Measurements from ENCODE around the gene NFASC.

The NFASC gene

DNA sequence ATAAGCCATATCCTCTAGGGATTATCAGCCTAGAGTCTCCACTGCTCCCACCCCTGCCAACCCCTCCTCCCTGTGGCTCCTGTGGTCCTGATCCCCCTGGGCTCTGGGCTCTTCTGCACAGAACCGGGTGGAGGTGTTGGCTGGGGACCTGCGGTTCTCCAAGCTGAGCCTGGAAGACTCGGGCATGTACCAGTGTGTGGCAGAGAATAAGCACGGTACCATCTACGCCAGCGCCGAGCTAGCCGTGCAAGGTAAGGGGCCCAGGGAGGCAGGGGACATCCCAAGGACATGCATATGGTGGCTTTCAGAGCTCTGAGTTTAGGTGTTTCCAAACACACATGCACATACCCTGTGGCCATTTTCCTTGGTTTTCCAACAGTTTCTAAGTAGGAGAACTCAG, 191.7 kb downstream of the NFASC start:
- Histone ChIP-seq H3K9ac (ENCODE audit: low read length) (no peak overlapping the region), H3K27ac (ENCODE audit: low read length) (no peak overlapping the region), H3K36me3 (ENCODE audit: control insufficient read depth, low read depth, low read length) (no peaks in the 10 kb centered on the region), H3K27me3 (ENCODE audit: control insufficient read depth, insufficient read depth, low read length) (no peaks in the 10 kb centered on the region), H3K4me1 (ENCODE audit: control insufficient read depth, low read depth, low read length) (peaks cover 3% of the 10 kb centered on the region), H3K4me3 (ENCODE audit: low read length) (no peak overlapping the region), H3K9me3 (ENCODE audit: control insufficient read depth, low read depth, low read length) (no peaks in the 10 kb centered on the region)

GRCh38 chr1:205062895-205063294, 192.2 kb downstream of the NFASC start:
- Histone ChIP-seq H3K36me3 (ENCODE audit: control insufficient read depth, low read depth, low read length) (no peaks in the 10 kb centered on the region), H3K27ac (ENCODE audit: low read length) (no peak overlapping the region), H3K4me1 (ENCODE audit: control insufficient read depth, low read depth, low read length) (peaks cover 3% of the 10 kb centered on the region), H3K4me3 (ENCODE audit: low read length) (no peak overlapping the region), H3K27me3 (ENCODE audit: control insufficient read depth, insufficient read depth, low read length) (no peaks in the 10 kb centered on the region), H3K9me3 (ENCODE audit: control insufficient read depth, low read depth, low read length) (no peaks in the 10 kb centered on the region), H3K9ac (ENCODE audit: low read length) (no peak overlapping the region)

DNA sequence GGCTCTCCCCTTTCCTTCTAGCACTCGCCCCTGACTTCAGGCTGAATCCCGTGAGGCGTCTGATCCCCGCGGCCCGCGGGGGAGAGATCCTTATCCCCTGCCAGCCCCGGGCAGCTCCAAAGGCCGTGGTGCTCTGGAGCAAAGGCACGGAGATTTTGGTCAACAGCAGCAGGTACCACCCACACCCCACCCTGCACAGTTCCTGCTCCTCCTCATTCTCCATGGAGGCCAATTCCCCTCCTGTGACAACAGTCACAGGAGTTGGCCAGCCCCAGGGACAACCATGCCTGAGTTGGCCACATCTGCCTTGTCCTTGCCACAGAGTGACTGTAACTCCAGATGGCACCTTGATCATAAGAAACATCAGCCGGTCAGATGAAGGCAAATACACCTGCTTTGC, 193.6 kb downstream of the NFASC start:
- Histone ChIP-seq H3K9ac (ENCODE audit: low read length) (no peak overlapping the region), H3K27ac (ENCODE audit: low read length) (no peak overlapping the region), H3K36me3 (ENCODE audit: control insufficient read depth, low read depth, low read length) (no peaks in the 10 kb centered on the region), H3K9me3 (ENCODE audit: control insufficient read depth, low read depth, low read length) (no peaks in the 10 kb centered on the region), H3K4me3 (ENCODE audit: low read length) (no peak overlapping the region), H3K4me1 (ENCODE audit: control insufficient read depth, low read depth, low read length) (peaks cover 3% of the 10 kb centered on the region), H3K27me3 (ENCODE audit: control insufficient read depth, insufficient read depth, low read length) (no peaks in the 10 kb centered on the region)

- Histone ChIP-seq H3K9ac (ENCODE audit: low read length) (no peak overlapping the region), H3K9me3 (ENCODE audit: control insufficient read depth, low read depth, low read length) (no peaks in the 10 kb centered on the region), H3K27ac (ENCODE audit: low read length) (no peak overlapping the region), H3K4me3 (ENCODE audit: low read length) (no peak overlapping the region), H3K36me3 (ENCODE audit: control insufficient read depth, low read depth, low read length) (no peaks in the 10 kb centered on the region), H3K4me1 (ENCODE audit: control insufficient read depth, low read depth, low read length) (peaks cover 3% of the 10 kb centered on the region), H3K27me3 (ENCODE audit: control insufficient read depth, insufficient read depth, low read length) (no peaks in the 10 kb centered on the region)
Observed at GRCh38 chr1:205064741-205065316, 194.2 kb downstream of the NFASC start.

- Histone ChIP-seq H3K27ac (ENCODE audit: low read length) (no peak overlapping the region), H3K9me3 (ENCODE audit: control insufficient read depth, low read depth, low read length) (no peaks in the 10 kb centered on the region), H3K9ac (ENCODE audit: low read length) (no peak overlapping the region), H3K27me3 (ENCODE audit: control insufficient read depth, insufficient read depth, low read length) (no peaks in the 10 kb centered on the region), H3K4me3 (ENCODE audit: low read length) (no peak overlapping the region), H3K4me1 (ENCODE audit: control insufficient read depth, low read depth, low read length) (peaks cover 3% of the 10 kb centered on the region), H3K36me3 (ENCODE audit: control insufficient read depth, low read depth, low read length) (no peaks in the 10 kb centered on the region)
Observed at GRCh38 chr1:205065666-205066065, 195.0 kb downstream of the NFASC start.

- no peak overlapping the region for H3K4me3 ChIP-seq (ENCODE audit: low read length)
- H3K9ac ChIP-seq (ENCODE audit: low read length): no peak overlapping the region
- no peaks in the 10 kb centered on the region for H3K36me3 ChIP-seq (ENCODE audit: control insufficient read depth, low read depth, low read length)
- no peaks in the 10 kb centered on the region for H3K9me3 ChIP-seq (ENCODE audit: control insufficient read depth, low read depth, low read length)
- no peaks in the 10 kb centered on the region for H3K27me3 ChIP-seq (ENCODE audit: control insufficient read depth, insufficient read depth, low read length)
- peaks cover 3% of the 10 kb centered on the region for H3K4me1 ChIP-seq (ENCODE audit: control insufficient read depth, low read depth, low read length)
- no peak overlapping the region for H3K27ac ChIP-seq (ENCODE audit: low read length)
Observed at GRCh38 chr1:205066141-205066818, 195.6 kb downstream of the NFASC start.

DNA sequence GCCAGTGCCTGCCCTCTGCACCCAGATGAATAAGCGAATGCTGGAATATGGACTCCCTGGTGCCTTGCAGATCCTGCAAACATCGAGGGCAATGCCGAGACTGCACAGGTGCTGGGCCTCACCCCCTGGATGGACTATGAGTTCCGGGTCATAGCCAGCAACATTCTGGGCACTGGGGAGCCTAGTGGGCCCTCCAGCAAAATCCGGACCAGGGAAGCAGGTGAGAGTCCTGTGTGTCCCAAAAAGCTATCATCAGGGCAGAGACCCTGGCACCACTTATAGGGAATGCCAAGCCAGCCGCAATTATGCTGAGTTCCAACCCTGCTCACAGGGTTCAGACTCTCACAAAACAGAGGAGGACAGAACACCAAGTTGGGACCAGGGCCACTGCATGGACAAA, 196.4 kb downstream of the NFASC start:
- H3K4me1 ChIP-seq (ENCODE audit: control insufficient read depth, low read depth, low read length): peaks cover under 1% of the 10 kb centered on the region
- no peaks in the 10 kb centered on the region for H3K36me3 ChIP-seq (ENCODE audit: control insufficient read depth, low read depth, low read length)
- no peaks in the 10 kb centered on the region for H3K27me3 ChIP-seq (ENCODE audit: control insufficient read depth, insufficient read depth, low read length)
- H3K9ac ChIP-seq (ENCODE audit: low read length): no peak overlapping the region
- H3K9me3 ChIP-seq (ENCODE audit: control insufficient read depth, low read depth, low read length): no peaks in the 10 kb centered on the region
- no peak overlapping the region for H3K4me3 ChIP-seq (ENCODE audit: low read length)
- H3K27ac ChIP-seq (ENCODE audit: low read length): no peak overlapping the region

DNA sequence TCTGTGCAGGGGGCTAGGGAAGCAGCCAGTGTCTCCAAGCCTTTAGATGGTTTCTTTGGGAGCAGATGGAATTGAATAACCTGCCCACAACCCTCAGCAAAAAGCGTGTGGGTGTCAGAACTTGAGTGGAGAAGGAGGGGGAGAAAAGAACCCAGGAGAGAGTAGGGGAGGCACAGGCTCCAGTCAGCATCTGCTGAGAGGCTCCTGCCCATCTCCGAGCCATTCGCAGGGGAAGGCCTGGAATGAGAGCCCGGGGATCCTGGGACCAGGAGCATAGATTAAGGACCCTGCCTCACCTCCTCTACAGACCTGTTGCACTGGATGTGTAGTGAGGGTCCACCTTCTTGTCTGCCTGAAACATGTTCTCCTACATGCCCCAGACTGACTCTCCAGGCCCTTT, 197.3 kb downstream of the NFASC start:
- no peak overlapping the region for H3K4me3 ChIP-seq (ENCODE audit: low read length)
- no peak overlapping the region for H3K27ac ChIP-seq (ENCODE audit: low read length)
- H3K9me3 ChIP-seq (ENCODE audit: control insufficient read depth, low read depth, low read length): no peaks in the 10 kb centered on the region
- H3K36me3 ChIP-seq (ENCODE audit: control insufficient read depth, low read depth, low read length): no peaks in the 10 kb centered on the region
- H3K4me1 ChIP-seq (ENCODE audit: control insufficient read depth, low read depth, low read length): no peaks in the 10 kb centered on the region
- no peaks in the 10 kb centered on the region for H3K27me3 ChIP-seq (ENCODE audit: control insufficient read depth, insufficient read depth, low read length)
- no peak overlapping the region for H3K9ac ChIP-seq (ENCODE audit: low read length)

- H3K4me3 ChIP-seq (ENCODE audit: low read length): no peak overlapping the region
- H3K9me3 ChIP-seq (ENCODE audit: control insufficient read depth, low read depth, low read length): no peaks in the 10 kb centered on the region
- no peaks in the 10 kb centered on the region for H3K27me3 ChIP-seq (ENCODE audit: control insufficient read depth, insufficient read depth, low read length)
- no peaks in the 10 kb centered on the region for H3K4me1 ChIP-seq (ENCODE audit: control insufficient read depth, low read depth, low read length)
- no peaks in the 10 kb centered on the region for H3K36me3 ChIP-seq (ENCODE audit: control insufficient read depth, low read depth, low read length)
- H3K9ac ChIP-seq (ENCODE audit: low read length): no peak overlapping the region
- no peak overlapping the region for H3K27ac ChIP-seq (ENCODE audit: low read length)
Observed at GRCh38 chr1:205068457-205069040, 197.9 kb downstream of the NFASC start.

- no peak overlapping the region for H3K4me3 ChIP-seq (ENCODE audit: low read length)
- H3K4me1 ChIP-seq (ENCODE audit: control insufficient read depth, low read depth, low read length): no peaks in the 10 kb centered on the region
- H3K9me3 ChIP-seq (ENCODE audit: control insufficient read depth, low read depth, low read length): no peaks in the 10 kb centered on the region
- H3K9ac ChIP-seq (ENCODE audit: low read length): no peak overlapping the region
- no peak overlapping the region for H3K27ac ChIP-seq (ENCODE audit: low read length)
- H3K36me3 ChIP-seq (ENCODE audit: control insufficient read depth, low read depth, low read length): no peaks in the 10 kb centered on the region
- H3K27me3 ChIP-seq (ENCODE audit: control insufficient read depth, insufficient read depth, low read length): no peaks in the 10 kb centered on the region
Observed at GRCh38 chr1:205069371-205070125, 198.9 kb downstream of the NFASC start.

- H3K27me3 ChIP-seq (ENCODE audit: control insufficient read depth, insufficient read depth, low read length): no peaks in the 10 kb centered on the region
- H3K36me3 ChIP-seq (ENCODE audit: control insufficient read depth, low read depth, low read length): no peaks in the 10 kb centered on the region
- H3K27ac ChIP-seq (ENCODE audit: low read length): no peak overlapping the region
- no peak overlapping the region for H3K4me3 ChIP-seq (ENCODE audit: low read length)
- no peaks in the 10 kb centered on the region for H3K4me1 ChIP-seq (ENCODE audit: control insufficient read depth, low read depth, low read length)
- no peaks in the 10 kb centered on the region for H3K9me3 ChIP-seq (ENCODE audit: control insufficient read depth, low read depth, low read length)
- no peak overlapping the region for H3K9ac ChIP-seq (ENCODE audit: low read length)
Observed at GRCh38 chr1:205071028-205071409, 200.4 kb downstream of the NFASC start.
